HG02885 (cell line): ENCODE data around the gene BLTP3B.
A peak's percentile ranks its signal among the peaks of the same experiment; 100 is the strongest.
"Not testable (repeated sequence)": the region's sequence is repeated elsewhere in the genome, so short reads cannot be mapped to it uniquely, and the experiment has no call there.

Experiments used
- ATAC-seq: cut with Tn5 transposase; IDR thresholded peaks from one replicate; pipeline ENCODE4 v1.9.1; 2021; ENCODE audit warnings: mild to moderate bottlenecking; ENCODE audit not compliant: unreplicated experiment, poor library complexity

The BLTP3B gene, protein sequence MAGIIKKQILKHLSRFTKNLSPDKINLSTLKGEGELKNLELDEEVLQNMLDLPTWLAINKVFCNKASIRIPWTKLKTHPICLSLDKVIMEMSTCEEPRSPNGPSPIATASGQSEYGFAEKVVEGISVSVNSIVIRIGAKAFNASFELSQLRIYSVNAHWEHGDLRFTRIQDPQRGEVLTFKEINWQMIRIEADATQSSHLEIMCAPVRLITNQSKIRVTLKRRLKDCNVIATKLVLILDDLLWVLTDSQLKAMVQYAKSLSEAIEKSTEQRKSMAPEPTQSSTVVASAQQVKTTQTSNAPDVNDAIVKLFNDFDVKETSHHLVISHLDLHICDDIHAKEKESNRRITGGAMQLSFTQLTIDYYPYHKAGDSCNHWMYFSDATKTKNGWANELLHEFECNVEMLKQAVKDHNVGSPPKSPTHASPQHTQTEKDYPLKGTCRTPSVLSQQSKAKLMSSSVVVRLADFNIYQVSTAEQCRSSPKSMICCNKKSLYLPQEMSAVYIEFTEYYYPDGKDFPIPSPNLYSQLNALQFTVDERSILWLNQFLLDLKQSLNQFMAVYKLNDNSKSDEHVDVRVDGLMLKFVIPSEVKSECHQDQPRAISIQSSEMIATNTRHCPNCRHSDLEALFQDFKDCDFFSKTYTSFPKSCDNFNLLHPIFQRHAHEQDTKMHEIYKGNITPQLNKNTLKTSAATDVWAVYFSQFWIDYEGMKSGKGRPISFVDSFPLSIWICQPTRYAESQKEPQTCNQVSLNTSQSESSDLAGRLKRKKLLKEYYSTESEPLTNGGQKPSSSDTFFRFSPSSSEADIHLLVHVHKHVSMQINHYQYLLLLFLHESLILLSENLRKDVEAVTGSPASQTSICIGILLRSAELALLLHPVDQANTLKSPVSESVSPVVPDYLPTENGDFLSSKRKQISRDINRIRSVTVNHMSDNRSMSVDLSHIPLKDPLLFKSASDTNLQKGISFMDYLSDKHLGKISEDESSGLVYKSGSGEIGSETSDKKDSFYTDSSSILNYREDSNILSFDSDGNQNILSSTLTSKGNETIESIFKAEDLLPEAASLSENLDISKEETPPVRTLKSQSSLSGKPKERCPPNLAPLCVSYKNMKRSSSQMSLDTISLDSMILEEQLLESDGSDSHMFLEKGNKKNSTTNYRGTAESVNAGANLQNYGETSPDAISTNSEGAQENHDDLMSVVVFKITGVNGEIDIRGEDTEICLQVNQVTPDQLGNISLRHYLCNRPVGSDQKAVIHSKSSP (N-terminal part only)

DNA sequence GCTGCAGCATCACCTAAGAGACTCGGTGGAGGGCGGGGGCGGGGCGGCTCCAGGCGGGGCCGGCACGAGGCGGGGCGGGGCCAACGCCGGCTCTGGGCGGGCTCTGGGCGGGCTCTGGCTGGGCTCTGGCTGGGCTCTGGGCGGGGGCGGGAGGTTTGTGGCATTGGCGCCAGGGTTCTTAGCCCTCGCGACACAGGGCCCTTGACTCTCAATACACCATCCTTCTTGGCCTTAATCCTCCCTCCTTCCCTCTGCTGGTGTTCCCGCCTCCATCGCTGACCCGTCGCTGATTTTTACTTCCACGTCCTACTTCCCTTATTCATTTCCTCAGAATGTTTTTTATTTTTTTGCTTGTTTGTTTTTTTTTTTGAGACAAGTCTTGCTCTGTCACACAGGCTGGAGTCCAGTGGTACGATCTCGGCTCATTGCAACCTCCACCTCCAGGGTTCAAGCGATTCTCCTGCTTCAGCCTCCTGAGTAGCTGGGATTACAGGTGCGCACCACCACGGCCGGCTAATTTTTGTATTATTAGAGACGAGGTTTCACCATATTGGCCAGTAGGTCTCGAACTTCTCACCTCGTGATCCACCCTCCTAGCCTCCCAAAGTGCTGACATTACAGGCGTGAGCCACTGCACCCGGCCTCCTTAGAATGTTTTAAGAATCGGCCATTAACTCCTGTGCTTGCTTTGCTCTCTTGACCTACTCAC lies at the start of gene BLTP3B:
TSS of gene BLTP3B (minus strand) at position 24 of the 709 bp plus-strand sequence. CDS start 239 bp downstream, outside the sequence.
- peak; percentile 73 for ATAC-seq

DNA sequence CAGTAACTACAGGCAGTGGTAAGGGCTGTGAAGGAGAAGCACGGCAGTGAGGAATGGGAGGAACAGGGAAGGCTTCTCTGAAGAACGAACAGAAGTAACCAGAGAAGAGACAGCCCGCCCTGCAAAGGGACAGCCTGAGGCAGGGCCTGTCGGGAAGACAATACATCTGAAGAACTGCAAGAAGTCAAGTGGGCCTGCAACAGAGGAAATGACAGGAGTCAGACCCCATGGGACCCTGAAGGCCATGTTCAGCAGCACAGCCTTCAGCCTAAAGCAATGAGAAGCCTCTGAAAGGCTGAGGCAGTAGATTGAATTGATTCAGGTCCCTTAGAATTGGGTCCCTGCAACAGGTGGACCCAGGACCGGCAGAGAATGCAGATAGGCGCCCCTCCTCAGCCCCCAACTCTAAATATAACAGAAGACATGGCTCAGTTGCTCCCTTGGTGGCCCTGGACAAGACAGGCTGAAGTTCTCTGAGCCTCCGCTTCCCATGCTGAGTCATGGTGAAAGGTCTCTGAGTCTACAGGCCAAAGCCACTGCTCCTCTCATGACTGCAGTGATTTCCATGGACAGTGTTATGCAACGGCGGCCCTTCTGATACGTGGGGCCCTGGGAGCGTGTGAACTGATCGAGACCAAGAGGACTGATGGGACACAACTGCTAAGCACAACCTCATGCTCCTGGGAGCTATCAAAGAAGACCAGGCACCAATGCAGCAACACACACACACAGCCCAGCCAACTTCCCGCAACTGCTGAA lies 47.1 kb upstream of the BLTP3B start:
- ATAC-seq: no peak

DNA sequence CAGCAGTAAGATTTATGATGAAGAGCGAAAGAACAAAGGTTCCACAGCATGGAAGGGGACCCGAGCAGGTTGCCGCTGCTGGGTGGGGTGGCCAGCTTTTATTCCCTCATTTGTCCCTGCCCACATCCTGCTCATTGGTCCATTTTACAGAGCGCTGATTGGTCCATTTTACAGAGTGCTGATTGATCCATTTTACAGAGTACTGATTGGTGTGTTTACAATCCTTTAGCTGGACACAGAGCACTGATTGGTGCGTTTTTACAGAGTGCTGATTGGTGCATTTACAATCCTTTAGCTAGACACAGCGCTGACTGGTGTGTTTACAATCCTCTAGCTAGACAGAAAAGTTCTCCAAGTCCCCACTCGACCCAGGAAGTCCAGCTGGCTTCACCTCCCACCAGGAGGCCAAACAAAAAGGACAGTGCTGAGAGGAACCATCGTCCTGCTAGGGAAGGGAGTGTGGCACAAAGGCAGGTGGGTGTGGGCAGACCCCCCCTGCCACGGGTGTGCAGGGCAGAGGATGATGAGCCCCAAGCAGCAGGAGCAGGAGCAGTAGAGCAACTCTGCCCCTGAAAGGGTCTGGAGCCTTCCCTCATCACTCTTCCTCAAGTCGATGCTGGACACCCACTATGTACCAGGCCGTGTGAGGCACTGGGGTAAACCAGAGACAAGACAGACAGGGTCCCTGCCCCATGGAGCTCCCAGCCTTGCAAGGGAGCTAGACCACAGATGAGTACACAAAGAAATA lies 46.4 kb upstream of the BLTP3B start:
- not testable (repeated sequence) for ATAC-seq

DNA sequence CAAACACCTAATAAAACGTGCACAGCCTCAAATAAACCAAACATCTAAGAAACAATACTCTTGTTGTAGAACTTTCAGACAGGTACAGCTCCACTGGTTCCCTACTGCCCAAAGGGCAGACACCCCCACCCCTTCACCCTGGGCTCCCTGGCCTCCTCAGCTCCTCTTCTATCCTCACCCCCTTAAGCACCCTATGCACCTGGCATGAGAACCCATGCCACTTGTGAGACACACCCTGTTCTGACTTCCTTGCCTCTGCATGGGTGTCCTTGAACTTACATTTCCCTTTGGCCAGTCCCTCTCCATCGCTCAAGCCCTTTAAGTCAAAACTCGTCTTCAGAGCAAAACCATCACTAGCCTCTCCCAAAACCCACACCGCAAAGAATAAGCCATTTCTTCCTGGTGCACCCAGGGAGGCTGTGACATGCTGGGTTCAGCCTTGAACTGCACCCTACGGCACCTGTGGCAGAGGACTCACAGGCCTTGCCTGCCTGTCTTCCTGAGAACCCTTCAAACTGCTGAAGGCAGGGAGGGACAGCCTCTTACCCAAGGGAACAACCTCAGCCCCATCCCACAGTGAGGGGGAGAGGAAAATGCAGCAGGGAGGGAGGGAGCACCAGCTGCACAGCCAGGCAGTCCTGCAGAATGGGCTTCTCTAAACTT lies 45.3 kb upstream of the BLTP3B start:
- ATAC-seq: no peak

DNA sequence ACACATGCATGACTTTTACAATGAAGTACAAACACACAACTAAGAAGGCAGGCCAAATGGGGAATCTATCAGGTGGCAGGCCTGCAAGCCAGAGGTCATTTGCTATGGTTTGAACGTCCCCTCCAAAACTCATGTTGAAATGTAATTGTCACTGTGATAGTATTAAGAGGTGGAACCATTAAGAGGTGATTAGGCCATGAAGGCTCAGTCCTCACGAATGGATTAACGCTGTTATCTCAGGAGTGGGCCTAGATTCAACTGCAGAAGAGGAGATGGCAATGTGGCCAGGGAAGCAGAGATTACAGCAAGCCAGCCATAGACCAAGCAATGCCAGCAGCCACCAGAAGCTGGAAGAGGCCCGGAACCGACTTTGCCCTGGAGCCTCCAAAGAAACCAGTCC lies 44.4 kb upstream of the BLTP3B start:
- no peak for ATAC-seq

DNA sequence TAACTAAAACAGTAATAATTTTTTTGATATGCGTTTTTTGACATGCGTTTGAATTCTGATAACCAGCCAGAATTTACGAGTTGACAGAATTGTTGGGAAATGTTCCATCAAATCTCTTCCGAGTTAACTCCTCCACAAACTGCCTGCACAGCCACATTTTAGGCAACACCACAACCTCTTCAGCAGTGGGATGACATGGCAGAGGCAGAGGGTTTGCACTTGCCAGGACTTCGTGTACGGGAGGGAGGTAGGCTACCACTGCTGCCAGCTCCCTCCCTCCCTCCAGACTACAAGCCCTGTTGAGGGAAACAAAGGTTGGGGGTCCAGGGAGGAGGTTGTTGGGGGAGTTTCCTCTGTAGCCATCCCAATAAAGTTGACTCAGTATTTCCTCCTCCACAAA lies 43.4 kb upstream of the BLTP3B start:
- ATAC-seq: no peak

DNA sequence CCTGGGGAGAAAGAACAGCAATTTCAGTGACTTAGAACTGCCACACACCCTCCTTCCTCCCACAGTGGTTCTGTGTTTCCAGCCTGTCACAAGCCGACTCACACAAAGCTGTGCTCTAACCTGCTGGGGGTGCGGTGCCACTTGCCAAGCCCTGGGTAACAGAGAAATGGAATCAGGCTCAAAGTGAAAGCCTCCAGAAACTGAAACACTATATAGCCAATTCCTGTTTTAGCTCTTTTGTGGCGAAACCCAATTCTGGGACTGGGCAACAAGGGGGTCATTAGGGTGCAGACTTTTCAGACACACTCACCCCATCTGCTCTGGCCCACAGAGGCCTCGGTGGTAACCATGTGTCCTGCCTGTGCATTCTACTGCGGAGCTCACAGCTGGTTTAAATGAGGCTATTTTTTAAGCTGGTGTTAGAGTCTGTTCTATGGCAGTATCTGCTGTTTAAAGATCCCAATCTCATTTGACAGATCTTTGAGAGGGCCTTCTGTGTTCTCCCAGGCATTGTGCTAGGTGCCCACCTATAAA lies 42.8 kb upstream of the BLTP3B start:
- ATAC-seq: peak; percentile 83

DNA sequence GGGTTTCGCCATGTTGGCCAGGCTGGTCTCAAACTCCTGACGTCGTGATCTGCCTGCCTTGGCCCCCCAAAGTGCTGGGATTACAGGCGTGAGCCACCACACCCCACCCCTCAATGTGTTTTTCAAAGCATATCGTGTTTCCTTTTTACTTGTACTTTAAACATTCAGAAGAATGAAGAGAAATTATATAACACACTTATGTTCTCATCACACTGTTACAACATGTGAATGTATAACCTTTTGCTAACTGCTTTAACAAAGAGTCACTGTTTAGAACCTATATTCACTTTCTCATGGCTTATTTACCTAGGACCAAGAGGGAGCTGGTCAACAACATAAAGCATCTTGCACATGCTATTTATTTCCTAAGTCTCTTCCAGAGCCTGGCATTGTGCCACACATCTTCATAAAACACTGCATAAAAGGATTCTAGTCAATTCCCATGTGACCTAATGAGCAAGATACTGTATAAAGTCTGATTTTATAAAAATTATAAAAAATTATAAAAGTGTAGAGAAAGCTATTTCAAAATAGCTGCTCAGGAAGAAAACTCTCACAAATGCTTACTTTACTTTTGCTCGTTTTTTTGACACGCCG lies 42.0 kb upstream of the BLTP3B start:
- ATAC-seq: no peak

DNA sequence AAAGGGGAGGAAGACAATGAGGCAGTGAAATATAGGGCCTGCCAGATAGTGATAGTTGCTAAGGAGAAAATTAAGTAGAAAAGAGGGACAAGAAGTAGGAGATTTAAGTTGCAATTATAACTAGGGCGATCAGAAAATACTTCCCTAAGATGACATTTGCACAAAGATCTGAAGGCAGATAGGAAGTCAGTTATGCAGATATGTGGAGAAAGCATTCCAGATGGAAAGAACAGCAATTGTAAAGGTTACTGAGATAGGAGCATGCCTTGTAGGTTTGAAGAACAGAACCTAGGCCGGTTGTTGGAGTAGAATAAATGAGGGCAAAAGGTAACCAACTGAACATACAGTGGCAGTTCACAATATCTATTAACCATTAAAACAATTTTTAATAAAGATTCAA lies 36.6 kb upstream of the BLTP3B start:
- no peak for ATAC-seq

DNA sequence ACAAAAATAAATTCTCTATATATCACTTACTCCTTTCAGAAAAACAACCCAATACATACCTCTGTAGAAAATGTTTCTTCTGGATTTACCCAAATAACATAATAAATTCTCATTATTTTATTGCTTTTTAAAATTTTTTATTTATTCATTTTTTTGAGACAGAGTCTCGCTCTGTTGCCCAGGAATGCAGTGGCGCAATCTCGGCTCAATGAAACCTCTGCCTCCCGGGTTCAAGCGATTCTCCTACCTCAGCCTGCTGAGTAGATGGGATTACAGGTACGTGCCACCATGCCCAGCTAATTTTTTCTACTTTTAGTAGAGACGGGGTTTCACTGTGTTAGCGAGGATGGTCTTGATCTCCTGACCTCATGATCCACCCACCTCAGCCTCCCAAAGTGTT lies 33.8 kb upstream of the BLTP3B start:
- not testable (repeated sequence) for ATAC-seq

DNA sequence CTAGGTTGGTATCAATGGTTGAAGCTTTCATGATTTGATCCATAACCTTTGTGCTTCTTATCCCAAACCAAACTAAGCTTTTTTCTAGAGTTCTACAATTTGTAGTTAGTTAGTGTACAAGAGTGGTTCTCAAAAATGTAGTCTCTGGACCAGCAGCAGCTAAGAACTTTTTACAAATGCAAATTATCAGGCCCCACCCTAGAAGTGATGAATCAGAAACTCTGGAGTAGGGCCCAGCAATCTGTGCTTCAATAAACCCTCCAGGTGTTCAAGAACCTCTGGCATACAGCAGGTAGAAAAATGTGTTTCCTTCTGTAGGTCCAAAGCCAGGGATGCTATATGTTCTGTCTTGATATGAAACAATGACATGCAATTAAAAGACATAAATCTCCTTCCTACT lies 31.8 kb upstream of the BLTP3B start:
- no peak for ATAC-seq

DNA sequence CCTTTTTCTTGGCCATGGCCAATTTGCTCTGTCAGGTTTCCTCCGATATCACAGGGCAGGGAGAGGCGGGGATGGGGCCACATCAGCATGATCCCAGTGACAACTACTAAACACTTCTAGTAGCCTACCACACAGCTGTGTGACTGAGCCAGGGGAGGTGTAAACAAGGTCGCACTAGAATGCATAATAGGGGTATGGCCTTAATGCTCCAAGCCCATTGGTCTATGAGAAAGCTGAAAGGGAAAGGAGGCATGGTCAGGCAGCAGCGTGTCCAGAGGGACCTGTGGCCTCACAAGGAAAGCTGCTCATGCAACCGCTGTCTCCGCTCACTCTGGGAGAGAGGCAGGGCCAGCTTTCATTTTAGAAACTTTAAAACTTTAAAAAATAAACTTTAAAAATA lies 30.4 kb upstream of the BLTP3B start:
- no peak for ATAC-seq

DNA sequence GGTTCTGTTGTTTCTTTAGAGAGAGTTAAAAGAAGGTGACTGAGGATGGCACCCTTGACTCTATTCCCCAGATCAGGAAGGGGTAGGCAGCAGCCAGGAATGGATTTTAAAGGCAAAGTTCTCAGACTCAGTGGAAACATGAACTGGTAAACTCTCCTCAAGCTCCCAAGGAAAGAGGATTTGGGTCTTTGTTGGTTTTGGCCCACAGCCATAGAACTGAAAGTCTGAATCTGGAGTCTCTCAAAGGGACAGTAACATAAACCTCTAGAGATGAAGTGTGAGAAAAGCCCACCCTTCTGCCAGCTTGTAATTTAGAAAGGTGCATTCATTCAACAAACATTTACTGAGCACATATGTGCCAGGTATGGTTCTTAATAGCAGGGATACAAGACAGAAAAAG lies 28.6 kb upstream of the BLTP3B start:
- no peak for ATAC-seq

DNA sequence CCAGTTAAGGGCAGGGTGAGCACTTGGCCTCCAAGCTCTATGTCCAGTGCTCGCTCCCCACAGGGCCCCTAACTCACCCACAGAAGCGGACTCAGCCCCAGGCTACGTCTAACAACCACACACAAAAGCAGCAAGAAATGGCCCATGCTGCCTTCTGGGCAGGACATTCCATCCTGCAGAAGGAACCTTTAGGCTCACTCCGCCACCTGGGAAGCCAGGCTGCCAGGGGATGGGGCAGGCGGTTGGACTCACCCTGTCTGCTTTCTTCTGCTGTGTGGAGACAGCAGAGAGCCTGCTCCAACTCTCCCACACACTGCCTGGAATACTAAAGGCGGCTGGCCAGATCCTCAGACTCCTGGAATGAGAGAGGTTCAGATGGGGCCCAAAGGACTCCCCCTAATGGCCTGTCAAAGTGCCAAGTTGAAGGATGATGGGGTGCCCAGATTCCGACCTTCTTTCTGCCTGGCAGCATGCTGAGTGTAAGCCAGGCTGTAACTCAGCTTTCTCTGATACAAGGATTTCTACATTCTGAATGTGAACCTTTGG lies 27.7 kb upstream of the BLTP3B start:
- no peak for ATAC-seq

DNA sequence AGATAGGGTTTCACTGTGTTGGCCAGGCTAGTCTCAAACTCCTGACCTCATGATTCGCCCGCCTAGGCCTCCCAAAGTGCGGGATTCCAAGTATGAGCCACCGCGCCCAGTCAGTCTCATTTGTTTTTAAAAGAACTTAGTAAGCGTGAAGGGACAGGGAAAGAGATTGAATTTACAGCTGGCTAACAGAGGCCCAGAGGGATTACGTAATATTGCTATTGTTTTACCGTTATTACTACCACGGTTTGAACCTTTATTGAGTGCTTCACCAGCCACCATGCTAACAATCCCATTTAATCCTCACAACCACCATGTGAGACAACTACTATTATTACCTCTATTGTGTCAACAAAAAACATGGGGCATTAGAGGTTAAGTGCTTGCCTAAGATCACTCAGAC lies 26.7 kb upstream of the BLTP3B start:
- ATAC-seq: no peak

DNA sequence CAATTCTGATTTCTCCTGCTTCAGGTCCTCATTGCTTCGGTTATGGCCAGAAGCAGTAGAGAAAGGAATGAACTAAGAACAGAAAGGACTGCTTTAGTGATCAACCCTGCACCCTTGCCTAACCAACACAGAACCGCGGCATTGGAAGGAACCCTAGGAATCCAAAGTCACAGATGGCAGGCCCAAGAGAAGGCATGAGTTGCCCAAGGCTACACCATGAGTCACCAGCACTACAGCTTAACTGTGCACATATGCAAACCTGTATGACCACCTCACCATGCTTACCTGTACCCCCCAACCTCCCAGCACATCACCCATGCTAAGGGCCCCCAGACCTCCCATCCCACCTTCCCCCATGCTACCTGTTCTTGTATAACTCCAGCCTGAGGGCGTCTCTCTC lies 25.9 kb upstream of the BLTP3B start:
- ATAC-seq: no peak

DNA sequence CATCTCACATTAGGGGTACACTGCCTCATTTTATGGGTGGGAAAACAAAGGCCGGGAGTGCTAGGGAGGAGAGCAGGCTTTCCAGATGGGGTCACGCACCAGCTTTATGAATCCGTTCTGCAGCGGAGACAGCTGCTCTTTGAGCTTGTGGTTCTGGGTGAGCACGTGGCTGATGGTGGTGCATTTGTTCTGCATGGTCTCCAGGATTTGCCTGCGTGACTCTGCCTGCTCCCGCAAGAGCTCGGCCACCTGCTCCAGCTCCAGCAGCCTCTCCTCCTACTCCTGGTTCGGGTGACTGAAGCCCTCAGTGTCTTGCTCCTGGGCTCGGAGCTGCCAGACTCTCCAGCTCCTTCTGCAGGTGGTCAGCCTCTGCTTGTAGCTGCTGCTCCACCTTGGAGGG lies 23.6 kb upstream of the BLTP3B start:
- no peak for ATAC-seq
